ENCODE data around the gene AP2M1.
A peak's percentile ranks its signal among the peaks of the same experiment; 100 is the strongest.
"Not testable (repeated sequence)": the region's sequence is repeated elsewhere in the genome, so short reads cannot be mapped to it uniquely, and the experiment has no call there.

AP2M1 gene

GRCh38 chr3:184174646-184175492 lies at the start of gene AP2M1:
Gene AP2M1 (plus strand): TSS chr3:184174855. CDS start chr3:184176994, 2,139 bp downstream.
- DNase-seq (ENCODE audit: low spot score): peak; percentile 96

DNA sequence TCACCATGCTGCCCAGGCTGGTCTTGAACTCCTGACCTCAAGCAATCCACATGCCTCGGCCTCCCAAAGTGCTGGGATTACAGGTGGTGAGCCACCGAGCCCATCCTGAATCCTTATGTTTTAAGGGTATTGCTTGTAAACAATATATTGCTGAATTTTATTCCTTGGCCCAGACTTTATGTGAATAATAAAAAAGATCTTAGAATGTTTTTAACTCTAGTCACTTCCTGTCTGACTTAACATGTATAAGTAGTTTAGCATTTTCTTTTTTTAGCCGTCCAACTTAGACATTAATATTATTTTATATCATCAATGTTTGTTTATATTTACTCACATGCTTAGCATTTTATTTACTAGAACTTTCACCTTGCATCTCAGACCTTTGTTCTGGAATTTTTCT lies 48.6 kb upstream of the AP2M1 start:
- no peak for DNase-seq (ENCODE audit: low spot score)

DNA sequence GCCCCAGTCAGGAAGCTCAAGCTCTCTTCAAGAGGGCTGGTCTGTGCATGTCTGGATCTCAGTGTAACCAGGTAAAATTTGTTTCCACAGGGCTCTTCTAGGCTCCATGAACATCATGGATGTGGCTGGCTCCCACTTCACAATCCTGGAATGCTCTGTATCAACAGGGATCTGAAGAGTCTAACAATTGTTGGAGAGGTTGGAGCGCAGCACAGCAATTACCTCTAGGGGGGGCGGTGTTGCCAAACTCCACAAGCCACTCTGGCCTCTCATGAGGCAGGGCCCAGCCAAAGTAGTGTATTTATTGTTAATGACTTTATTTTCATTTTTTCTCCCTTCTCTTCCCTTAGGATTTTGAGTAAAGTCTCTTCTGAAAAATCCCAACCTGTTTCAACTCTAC lies 45.6 kb upstream of the AP2M1 start:
- peak; percentile 41 for DNase-seq (ENCODE audit: low spot score)

GRCh38 chr3:184132945-184133344 lies 41.7 kb upstream of the AP2M1 start:
- DNase-seq (ENCODE audit: low spot score): no peak

- DNase-seq (ENCODE audit: low spot score): peak; percentile 71
Measured at GRCh38 chr3:184133840-184134745, 40.6 kb upstream of the AP2M1 start.

GRCh38 chr3:184134746-184135148 lies 39.9 kb upstream of the AP2M1 start:
- DNase-seq (ENCODE audit: low spot score): no peak

DNA sequence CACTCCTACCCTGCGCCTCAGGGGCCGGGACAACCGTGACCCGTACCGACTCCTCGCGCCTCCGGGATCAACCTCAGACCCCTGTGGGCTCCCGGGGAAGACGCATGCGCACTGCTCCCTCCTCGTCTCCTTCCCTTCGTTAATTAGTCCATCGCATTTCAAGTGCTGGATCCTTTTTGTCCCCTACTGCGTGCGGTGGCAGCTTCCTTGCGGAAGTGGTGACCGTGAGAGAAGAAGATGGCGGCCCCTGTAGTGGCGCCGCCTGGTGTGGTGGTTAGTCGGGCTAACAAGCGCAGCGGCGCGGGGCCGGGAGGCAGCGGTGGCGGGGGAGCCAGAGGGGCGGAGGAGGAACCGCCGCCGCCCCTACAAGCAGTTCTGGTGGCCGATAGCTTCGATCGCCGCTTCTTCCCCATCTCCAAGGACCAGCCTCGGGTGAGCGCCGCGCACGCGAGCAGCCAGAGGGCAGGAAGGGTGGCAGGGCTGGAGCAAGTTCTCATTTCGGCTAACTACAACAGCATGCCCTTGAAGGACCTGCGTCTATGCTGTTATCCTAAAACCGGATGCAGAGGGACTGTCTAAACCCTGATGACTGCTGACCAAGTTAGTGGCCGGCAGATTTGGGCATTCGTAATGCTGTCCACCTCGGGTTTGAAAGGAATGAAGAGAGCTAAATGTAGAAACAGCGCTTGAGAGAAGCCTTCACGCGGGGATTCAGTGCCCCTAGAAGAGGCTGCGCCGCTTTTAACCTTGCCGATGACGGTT lies 39.3 kb upstream of the AP2M1 start, which contains the start of gene EIF2B5:
Gene EIF2B5, plus strand, starts transcription at position 210 of the 762 bp plus-strand sequence. Its CDS starts 28 bp downstream, at position 238.
- peak; percentile 91 for DNase-seq (ENCODE audit: low spot score)

GRCh38 chr3:184135911-184136260 lies 38.8 kb upstream of the AP2M1 start:
- no peak for DNase-seq (ENCODE audit: low spot score)

DNA sequence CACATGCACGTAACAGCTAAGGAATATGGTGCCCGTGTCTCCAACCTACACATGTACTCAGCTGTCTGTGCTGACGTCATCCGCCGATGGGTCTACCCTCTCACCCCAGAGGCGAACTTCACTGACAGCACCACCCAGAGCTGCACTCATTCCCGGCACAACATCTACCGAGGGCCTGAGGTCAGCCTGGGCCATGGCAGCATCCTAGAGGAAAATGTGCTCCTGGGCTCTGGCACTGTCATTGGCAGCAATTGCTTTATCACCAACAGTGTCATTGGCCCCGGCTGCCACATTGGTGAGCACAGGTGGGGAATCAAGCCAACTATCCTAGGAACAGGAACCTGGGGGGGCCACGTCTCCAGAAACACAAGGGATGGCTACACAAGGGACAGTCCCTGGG lies 34.2 kb upstream of the AP2M1 start:
- DNase-seq (ENCODE audit: low spot score): no peak

DNA sequence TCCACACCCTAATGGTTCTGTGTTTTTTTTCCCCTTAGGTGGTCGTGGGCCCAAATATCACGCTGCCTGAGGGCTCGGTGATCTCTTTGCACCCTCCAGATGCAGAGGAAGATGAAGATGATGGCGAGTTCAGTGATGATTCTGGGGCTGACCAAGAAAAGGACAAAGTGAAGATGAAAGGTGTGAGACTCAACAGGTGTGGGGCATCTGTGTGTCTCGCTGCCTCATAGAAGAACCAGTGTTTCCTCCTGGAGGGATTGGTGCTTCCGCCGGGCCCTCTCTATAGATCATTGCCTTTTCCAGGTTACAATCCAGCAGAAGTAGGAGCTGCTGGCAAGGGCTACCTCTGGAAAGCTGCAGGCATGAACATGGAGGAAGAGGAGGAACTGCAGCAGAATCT lies 32.5 kb upstream of the AP2M1 start:
- no peak for DNase-seq (ENCODE audit: low spot score)

DNA sequence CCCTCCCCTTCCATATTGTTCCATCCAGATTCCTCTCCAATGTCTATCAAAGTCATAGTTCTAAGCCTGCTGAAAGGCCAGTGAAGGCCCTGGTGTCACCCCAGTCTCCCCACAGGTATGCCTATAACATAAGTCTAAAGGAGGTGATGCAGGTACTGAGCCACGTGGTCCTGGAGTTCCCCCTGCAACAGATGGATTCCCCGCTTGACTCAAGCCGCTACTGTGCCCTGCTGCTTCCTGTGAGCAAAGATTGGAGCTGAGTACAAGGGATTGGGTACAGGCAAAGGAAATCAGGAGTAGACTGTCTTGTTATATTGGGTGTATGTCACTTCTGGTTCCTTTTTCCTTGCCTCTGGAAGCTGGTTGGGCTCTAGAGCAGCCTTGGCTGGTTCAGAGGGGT lies 31.3 kb upstream of the AP2M1 start:
- no peak for DNase-seq (ENCODE audit: low spot score)

GRCh38 chr3:184144505-184144904 lies 30.1 kb upstream of the AP2M1 start:
- DNase-seq (ENCODE audit: low spot score): no peak

- DNase-seq (ENCODE audit: low spot score): peak; percentile 55
Measured at GRCh38 chr3:184145111-184145524, 29.5 kb upstream of the AP2M1 start.

GRCh38 chr3:184145751-184146270 lies 28.8 kb upstream of the AP2M1 start:
- no peak for DNase-seq (ENCODE audit: low spot score)

GRCh38 chr3:184148076-184148475 lies 26.6 kb upstream of the AP2M1 start:
- no peak for DNase-seq (ENCODE audit: low spot score)

GRCh38 chr3:184149123-184149522 lies 25.5 kb upstream of the AP2M1 start:
- no peak for DNase-seq (ENCODE audit: low spot score)

DNA sequence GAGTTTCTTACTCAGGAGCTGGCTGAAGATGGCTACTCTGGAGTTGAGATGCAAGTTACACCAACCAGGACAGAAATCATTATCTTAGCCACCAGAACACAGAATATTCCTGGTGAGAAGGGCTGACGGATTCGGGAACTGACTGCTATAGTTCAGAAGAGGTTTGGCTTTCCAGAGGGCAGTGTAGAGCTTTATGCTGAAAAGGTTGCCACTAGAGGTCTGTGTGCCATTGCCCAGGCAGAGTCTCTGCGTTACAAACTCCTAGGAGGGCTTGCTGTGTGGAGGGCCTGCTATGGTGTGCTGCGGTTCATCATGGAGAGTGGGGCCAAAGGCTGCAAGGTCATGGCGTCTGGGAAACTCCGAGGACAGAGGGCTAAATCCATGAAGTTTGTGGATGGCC lies 24.9 kb upstream of the AP2M1 start:
- not testable (repeated sequence) for DNase-seq (ENCODE audit: low spot score)

DNA sequence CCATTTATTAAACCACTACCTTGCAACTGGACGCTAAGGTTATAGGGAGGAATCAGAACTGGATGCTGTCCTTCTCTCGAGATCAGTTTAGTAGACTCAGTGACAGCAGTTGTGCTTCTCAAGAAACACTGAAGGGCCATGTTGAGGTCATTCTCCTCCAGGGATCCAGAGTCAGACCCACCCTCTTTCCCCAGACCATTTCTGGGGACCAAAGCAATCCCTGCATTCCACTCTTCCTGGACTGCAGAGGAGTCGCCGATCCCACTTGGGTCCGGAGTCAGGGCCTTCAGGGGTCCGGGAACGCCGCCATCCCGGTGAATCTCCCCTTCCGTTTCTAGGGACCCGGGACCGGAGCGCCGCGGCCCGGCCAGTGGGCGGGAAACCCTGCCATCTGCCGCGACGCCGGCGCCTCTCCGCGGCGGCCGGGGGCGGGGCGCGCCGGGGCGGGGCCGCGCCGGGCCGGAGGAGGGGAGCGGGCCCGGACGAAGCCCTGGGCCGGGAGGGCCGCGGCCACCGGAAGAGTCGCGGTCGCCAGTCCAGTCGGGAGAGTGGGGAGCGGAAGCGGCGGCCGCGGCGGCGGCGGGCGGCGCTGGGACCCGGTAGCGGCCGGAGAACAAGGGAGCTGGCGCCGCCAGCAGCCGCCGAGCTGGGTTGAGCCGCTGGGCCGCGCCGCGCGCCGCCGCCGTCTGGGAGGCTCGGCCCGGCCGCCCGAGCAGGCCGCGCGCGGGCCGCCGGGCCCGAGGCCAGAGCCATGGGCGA lies 19.6 kb upstream of the AP2M1 start, which contains the start of gene DVL3:
Gene DVL3, plus strand, starts transcription at position 493 of the 759 bp plus-strand sequence. Its CDS starts 259 bp downstream, at position 752.
- DNase-seq (ENCODE audit: low spot score): peak; percentile 90

- DNase-seq (ENCODE audit: low spot score): peak; percentile 47
Measured at GRCh38 chr3:184155644-184156521, 18.8 kb upstream of the AP2M1 start.

DNA sequence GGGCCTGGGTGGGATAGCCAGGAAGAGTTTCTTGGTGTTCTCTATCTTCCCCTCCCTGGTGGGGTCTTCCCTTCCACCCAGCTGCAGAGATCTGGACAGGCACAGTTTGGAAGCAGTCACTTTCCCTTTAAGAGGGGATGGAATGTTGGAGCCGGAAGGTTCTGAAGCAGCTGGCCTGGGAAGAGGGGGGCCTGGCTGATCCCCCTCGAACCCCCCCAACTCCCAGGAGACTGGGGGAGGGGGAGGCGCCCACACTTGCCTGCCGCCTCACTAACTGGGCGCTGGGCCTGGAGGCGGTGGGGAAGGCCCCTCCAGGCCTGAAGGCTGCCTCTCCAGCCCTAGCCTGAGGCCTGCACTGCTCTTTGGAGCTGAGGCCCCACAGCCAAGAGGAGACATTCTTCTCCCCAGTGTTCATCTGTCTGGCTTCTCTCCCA lies 18.1 kb upstream of the AP2M1 start:
- DNase-seq (ENCODE audit: low spot score): peak; percentile 59
